Mesodermal cell (in vitro differentiated cells): ENCODE measurements around the gene GAS5.
"Not testable (repeated sequence)": the region's sequence is repeated elsewhere in the genome, so short reads cannot be mapped to it uniquely, and the experiment has no call there.

ENCODE experiments used
- H3K27ac ChIP-seq: 2 replicates; pipeline ENCODE4 v1.7.0; 2013; ENCODE audit warnings: mild to moderate bottlenecking, low read depth, low read length, moderate library complexity; ENCODE audit not compliant: severe bottlenecking
- H3K36me3 ChIP-seq: 2 replicates; pipeline ENCODE4 v1.7.1; 2013; ENCODE audit warnings: mild to moderate bottlenecking, low read length, moderate library complexity; ENCODE audit not compliant: control insufficient read depth, insufficient read depth
- H3K4me1 ChIP-seq: one replicate; pipeline ENCODE4 v1.7.1; 2013; ENCODE audit warnings: mild to moderate bottlenecking, low read length; ENCODE audit not compliant: insufficient read depth, control insufficient read depth, poor library complexity, severe bottlenecking
- H3K4me3 ChIP-seq: 2 replicates; pipeline ENCODE4 v1.7.0; 2013; ENCODE audit warnings: low read length, control low read depth, mild to moderate bottlenecking; ENCODE audit not compliant: insufficient read depth, poor library complexity, severe bottlenecking; ENCODE audit errors: extremely low read depth
- H3K9me3 ChIP-seq: 2 replicates; pipeline ENCODE4 v1.7.1; 2013; ENCODE audit warnings: mild to moderate bottlenecking, low read length, moderate library complexity; ENCODE audit not compliant: control insufficient read depth
- WGBS, 2 experiments: methylation state at CpG; one replicate each; pipeline ENCODE4 v1.1.5; 2013; ENCODE audit warnings: missing lambda C conversion rate in 2 of 2; ENCODE audit not compliant: insufficient coverage in 2 of 2; 5-methylcytosine and 5-hydroxymethylcytosine counted together

GAS5 gene

GRCh38 chr1:173869021-173869359, 1.2 kb upstream of the GAS5 start:
- Histone ChIP-seq H3K9me3 (no peaks in the 10 kb centered on the region), H3K4me1 (peaks cover 5% of the 10 kb centered on the region), H3K36me3 (peaks cover 47% of the 10 kb centered on the region), H3K4me3 (peak overlapping the region; percentile 80), H3K27ac (peak overlapping the region; percentile 92)
- WGBS, 2 experiments: 10% methylated on average over 2 of the region's 5 CpGs; no CpG with 5 or more reads in 1 of the 2 experiments

DNA sequence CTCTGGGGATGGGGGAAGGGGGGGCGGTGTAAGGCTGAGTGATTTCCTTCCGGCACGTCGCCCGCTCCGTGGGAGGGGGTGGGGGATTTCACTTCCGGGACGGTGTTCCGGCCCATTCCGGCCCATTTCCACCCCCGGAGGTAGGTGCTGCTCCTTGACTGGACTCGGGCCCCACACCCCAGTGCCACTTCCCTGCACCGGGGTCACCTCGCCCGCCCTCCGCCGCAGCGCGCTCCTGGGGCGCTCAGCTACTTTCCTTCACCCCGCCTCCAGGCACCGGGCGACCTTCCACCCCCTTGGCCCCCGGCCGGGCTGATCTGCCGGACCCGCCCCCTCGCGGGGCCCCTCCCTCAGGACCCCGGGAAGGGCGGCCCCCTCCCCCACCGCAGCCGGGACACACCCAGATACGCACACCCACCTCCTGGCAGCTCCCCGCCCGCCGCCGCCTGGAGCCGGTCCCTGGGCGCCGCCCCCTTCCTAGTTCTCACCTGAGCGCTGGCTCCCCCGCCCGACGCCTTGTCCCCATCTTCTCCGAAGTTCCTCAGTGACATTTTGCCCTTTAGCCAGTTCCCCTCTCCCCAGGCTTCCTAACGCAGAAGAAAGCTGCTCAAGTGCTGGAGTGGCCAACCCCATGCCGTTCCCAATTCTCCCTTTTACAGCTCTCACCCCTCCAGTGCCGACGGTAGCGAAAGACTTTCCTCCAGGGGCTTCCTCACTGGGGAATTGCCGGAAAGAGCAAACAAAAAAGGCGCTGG, 654 bp upstream of the GAS5 start, which contains the start of gene ZBTB37:
Gene ZBTB37, plus strand, starts transcription at position 115 of the 755 bp plus-strand sequence. CDS start 1,846 bp downstream, outside the sequence.
- Histone ChIP-seq H3K4me3 (peak within 1 kb of the TSS; percentile 80), H3K36me3 (peaks cover 52% of the 10 kb centered on the region), H3K4me1 (peaks cover 5% of the 10 kb centered on the region), H3K9me3 (no peaks in the 10 kb centered on the region), H3K27ac (peak within 1 kb of the TSS; percentile 92)
- WGBS, 2 experiments: 0% methylated on average over 24 to 36 of the region's 53 CpGs

DNA sequence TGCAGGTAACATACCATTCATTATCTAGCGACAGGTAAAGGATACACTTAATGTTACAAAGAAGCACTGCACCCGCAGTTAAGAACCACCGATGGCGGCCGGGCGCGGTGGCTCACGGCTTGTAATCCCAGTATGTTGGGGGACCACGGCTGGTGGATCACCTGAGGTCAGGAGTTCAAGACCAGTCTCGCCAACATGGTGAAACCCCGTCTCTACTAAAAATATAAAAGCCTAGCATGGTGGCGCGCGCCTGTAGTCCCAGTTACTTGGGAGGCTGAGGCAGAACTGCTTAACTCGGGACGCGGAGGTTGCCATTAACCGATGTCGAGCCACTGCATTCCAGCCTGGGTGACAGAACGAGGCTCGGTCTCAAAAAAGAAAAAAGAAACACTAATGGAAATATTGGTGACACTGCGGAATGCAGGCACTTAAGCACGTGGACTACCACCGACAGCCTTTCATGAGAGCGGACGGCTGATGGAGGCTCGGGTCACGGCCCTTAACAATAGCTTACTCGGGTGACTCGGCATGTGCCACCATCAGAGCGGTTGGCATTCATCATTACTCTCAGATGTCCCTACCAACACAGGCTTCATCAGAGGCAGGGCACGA, 542 bp downstream of the GAS5 start:
- Histone ChIP-seq H3K9me3 (no peaks in the 10 kb centered on the region), H3K27ac (peak overlapping the region; percentile 90), H3K4me3 (peak overlapping the region; percentile 80), H3K36me3 (peaks cover 64% of the 10 kb centered on the region), H3K4me1 (peaks cover 5% of the 10 kb centered on the region)
- whole genome bisulfite sequencing, 2 experiments: 0 to 1% methylated on average over 29 of the region's 32 CpGs

DNA sequence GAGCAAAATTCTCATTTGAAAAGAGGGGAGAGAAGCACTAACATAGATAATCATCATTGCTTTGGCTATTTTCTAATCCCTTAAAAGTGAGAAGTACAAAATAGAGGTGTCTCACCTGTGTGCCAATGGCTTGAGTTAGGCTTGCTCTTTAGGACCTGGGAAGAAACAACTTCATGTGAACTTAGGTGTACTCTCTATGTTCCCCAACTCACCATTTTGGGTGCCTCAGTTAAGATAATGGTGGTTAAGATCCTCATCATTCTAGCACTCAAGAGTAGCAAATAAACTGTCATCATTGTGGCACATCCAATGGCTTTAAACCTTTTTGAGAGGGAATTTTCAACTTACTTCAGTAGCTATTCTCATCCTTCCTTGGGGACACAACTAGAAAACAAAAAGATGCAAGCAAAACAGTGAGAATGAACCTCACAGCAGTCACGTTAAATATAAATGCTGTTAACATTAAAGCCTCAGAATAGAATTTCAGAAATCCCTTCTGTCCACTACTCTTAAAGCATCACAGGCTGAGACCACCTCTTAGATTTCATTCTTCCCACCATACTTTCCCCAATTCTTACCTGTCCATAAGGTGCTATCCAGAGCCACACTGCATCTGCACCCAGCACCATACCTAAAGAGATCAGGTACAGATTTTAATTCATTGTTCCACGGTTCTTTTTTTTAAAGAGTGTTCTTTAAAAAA, 1.2 kb downstream of the GAS5 start:
- H3K9me3 ChIP-seq: no peaks in the 10 kb centered on the region
- peak overlapping the region; percentile 80 for H3K4me3 ChIP-seq
- peaks cover 64% of the 10 kb centered on the region for H3K36me3 ChIP-seq
- 0% methylated on average over 1 of the region's 2 CpGs; no CpG with 5 or more reads in 1 of the 2 experiments for WGBS, 2 experiments
- H3K4me1 ChIP-seq: peaks cover 5% of the 10 kb centered on the region
- H3K27ac ChIP-seq: peak overlapping the region; percentile 90

DNA sequence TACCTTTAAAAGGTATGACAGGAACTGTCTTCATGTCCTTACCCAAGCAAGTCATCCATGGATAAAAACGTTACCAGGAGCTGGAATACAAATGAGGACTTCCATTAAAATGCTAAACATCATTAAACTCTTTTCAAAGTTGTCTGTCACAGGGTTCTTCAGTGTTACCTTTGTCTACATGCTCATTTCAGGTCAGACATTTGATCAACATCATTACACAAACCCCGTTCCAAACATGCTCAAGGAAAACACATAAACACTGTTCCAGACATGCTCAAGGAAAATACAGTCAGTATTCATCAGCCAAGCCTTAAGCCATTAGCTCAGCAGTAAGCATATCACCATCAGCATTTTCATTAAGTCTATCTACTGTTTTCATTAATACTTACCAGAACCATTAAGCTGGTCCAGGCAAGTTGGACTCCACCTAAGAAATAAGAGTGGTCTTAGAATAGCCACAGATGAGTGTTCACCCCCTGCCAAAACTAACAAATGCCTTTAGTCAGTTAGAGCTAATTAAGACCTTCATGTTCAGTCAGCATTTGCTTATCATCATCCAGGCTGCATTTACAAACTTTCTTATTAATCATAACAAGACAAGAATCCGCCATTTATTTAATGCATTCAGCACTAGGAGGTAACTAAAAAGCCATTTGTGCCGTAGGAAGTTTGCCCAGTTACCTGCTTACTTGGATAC, 2.2 kb downstream of the GAS5 start:
- peaks cover 61% of the 10 kb centered on the region for H3K36me3 ChIP-seq
- peak overlapping the region; percentile 90 for H3K27ac ChIP-seq
- 44 to 54% methylated on average over 2 to 3 of the region's 4 CpGs for WGBS, 2 experiments

DNA sequence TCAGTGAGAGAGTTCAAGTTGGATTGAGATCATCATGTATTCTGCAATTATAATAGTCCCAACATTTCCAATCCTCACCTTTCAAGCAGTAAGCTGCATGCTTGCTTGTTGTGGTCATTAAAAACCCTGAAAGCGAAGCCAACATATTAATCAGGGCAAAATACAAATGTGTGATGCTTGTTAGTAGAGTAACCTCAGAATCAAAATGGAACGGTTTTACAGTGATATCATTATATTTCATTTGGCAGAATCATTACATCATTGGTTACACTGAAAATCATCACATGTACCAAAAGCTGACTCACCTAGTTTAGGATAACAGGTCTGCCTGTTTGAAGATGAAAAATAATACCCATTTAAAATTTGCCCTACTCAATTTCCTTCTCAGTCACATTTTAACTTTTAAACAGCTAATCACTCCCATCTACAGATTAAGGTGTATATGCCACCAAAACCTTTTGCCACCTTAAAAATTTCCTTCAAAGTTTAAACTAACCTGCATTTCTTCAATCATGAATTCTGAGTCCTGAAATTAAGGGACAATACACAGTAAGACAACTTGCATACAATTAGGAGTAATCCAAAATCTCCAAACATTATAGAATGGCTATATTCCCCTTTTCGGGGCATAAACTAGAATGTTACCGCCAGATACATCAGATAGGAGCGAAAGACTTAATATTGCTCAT, 3.5 kb downstream of the GAS5 start:
- Histone ChIP-seq H3K4me3 (peak overlapping the region; percentile 80), H3K4me1 (peaks cover under 1% of the 10 kb centered on the region), H3K27ac (peak overlapping the region; percentile 41), H3K9me3 (no peaks in the 10 kb centered on the region), H3K36me3 (peaks cover 67% of the 10 kb centered on the region)
- 92 to 97% methylated on average over 3 of the region's 5 CpGs for WGBS, 2 experiments

More for the DNA sequence above, 2.2 kb downstream of the GAS5 start:
- Histone ChIP-seq H3K9me3 (no peaks in the 10 kb centered on the region), H3K4me1 (peaks cover 5% of the 10 kb centered on the region), H3K4me3 (peak overlapping the region; percentile 80)

DNA sequence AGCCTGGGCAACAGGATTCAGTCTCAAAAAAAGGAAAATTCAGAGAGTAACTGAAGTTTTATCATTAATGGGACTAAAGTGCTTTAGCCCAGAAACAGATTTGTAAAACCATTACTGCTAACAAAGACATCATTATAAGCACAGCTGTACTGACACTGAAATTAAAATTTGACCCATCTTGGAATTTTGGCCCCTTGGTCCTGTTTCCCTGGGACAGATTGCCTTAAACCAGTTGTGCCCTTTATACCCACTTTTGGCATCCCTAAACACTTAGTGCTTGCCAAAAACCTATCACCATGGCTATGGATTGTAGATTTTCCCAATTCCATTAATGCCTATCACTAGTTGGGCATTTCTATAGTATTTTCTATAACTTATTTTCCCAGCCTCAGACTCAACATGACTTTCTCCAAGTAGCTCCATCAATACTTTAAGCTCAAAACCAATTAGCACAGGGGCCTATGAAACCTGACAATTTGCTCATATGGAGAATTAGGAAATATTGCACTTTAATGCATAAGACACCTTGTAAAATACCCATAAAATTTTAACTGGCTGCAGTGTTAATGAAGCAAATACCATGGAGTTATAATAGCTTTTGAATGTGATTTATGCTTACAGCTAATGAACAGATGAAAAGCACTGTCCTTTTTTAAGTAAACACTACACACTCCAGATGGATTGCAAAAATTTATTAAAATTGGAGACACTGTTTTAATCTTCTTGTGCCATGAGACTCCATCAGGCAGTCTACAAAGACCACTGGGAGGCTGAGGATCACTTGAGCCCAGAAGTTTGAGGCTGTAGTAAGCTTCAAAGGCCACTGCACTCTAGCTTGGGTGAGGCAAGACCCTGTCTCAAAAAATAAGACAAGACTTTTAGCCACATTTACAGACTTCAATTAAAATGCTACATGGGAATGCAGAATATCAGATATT, 4.3 kb downstream of the GAS5 start:
- H3K4me1 ChIP-seq: no peaks in the 10 kb centered on the region
- no peak overlapping the region for H3K4me3 ChIP-seq
- peak overlapping the region; percentile 45 for H3K27ac ChIP-seq
- no peaks in the 10 kb centered on the region for H3K9me3 ChIP-seq
- H3K36me3 ChIP-seq: peaks cover 75% of the 10 kb centered on the region

- Histone ChIP-seq H3K27ac (peak overlapping the region; percentile 45), H3K36me3 (peaks cover 82% of the 10 kb centered on the region), H3K9me3 (no peaks in the 10 kb centered on the region), H3K4me1 (peaks cover 4% of the 10 kb centered on the region), H3K4me3 (no peak overlapping the region)
- 61 to 76% methylated on average over 5 to 7 of the region's 8 CpGs for WGBS, 2 experiments
Measured at GRCh38 chr1:173862769-173863223, 5.0 kb downstream of the GAS5 start.

GRCh38 chr1:173862146-173862768, 5.5 kb downstream of the GAS5 start:
- 76 to 78% methylated on average over 4 to 8 of the region's 13 CpGs for WGBS, 2 experiments
- not testable (repeated sequence) for H3K4me3 ChIP-seq, H3K9me3 ChIP-seq, H3K4me1 ChIP-seq
- H3K27ac ChIP-seq: peak overlapping the region; percentile 45
- peaks cover 78% of the 10 kb centered on the region for H3K36me3 ChIP-seq
